WTC11 (cell line): ENCODE measurements around the gene FOXI1. TPM values are rescaled to one million over a fixed set of nuclear protein-coding genes. Genes with fewer than 3 reads are reported as not detected.

Source experiments
- ATAC-seq: fragments of 200-7000 bp; cut with Tn5 transposase; 2 replicates; pipeline ENCODE4 v1.10.0; 2021; ENCODE audit warnings: mild to moderate bottlenecking, moderate library complexity
- CTCF ChIA-PET: fragments of 300-600 bp; sonication (Branson Sonifier 250); formaldehyde crosslinking; loops from one replicate; lab custom pipeline; 2021; ENCODE audit warnings: antibody characterized with exemption; lab: Charles Lee
- POLR2A ChIA-PET: fragments of 350-600 bp; sonication (Branson Sonifier 250); formaldehyde crosslinking; loops from one replicate; lab custom pipeline; 2021; ENCODE audit warnings: antibody characterized with exemption; lab: Charles Lee
- DNase-seq: peaks from one replicate; pipeline ENCODE4 v3.0.0; 2021; ENCODE audit warnings: low spot score
- H3K27ac Mint-ChIP-seq: 2 replicates; pipeline ENCODE4 v1.8.0; 2021; ENCODE audit warnings: mixed read lengths
- H3K27me3 Mint-ChIP-seq: 2 replicates; pipeline ENCODE4 v1.8.0; 2021; ENCODE audit warnings: low read depth, mild to moderate bottlenecking, moderate library complexity, mixed read lengths
- H3K36me3 Mint-ChIP-seq: 2 replicates; pipeline ENCODE4 v1.8.0; 2021; ENCODE audit warnings: mixed read lengths
- H3K4me1 Mint-ChIP-seq: 2 replicates; pipeline ENCODE4 v1.8.0; 2022; ENCODE audit warnings: mixed read lengths
- H3K4me3 Mint-ChIP-seq: 2 replicates; pipeline ENCODE4 v1.8.0; 2021; ENCODE audit warnings: mild to moderate bottlenecking, moderate library complexity, mixed read lengths
- H3K9me3 Mint-ChIP-seq: 2 replicates; pipeline ENCODE4 v1.8.0; 2021; ENCODE audit warnings: mixed read lengths
- ATF1 ChIP-seq: sonication (generic); formaldehyde crosslinking; IDR thresholded peaks from 2 replicates; pipeline ENCODE4 v1.8.1; 2023; ENCODE audit warnings: mild to moderate bottlenecking, moderate library complexity, missing genetic modification reagents
- ATF3 ChIP-seq: sonication (generic); formaldehyde crosslinking; conservative IDR thresholded peaks from 2 replicates; pipeline ENCODE4 v1.8.1; 2022; ENCODE audit warnings: mild to moderate bottlenecking, missing genetic modification reagents
- ATF6 ChIP-seq: sonication (generic); formaldehyde crosslinking; IDR thresholded peaks from 2 replicates; pipeline ENCODE4 v1.8.1; 2023; ENCODE audit warnings: mild to moderate bottlenecking, missing genetic modification reagents
- E2F1 ChIP-seq: sonication (generic); formaldehyde crosslinking; IDR thresholded peaks from 2 replicates; pipeline ENCODE4 v1.8.0; 2022; ENCODE audit warnings: mild to moderate bottlenecking, missing genetic modification reagents
- EMX1 ChIP-seq: fragments of 250-450 bp; sonication (Bioruptor Pico); IDR thresholded peaks from 2 replicates; pipeline ENCODE4 v1.8.0; 2021; ENCODE audit warnings: mild to moderate bottlenecking
- ESRRA ChIP-seq: sonication (generic); formaldehyde crosslinking; IDR thresholded peaks from 2 replicates; pipeline ENCODE4 v1.8.1; 2022; ENCODE audit warnings: mild to moderate bottlenecking, missing genetic modification reagents, borderline replicate concordance
- HMGA2 ChIP-seq: fragments of 250-450 bp; sonication (Bioruptor Pico); IDR thresholded peaks from 2 replicates; pipeline ENCODE4 v1.4.0; 2021; ENCODE audit warnings: mild to moderate bottlenecking, moderate library complexity
- IRF1 ChIP-seq: sonication (generic); formaldehyde crosslinking; IDR thresholded peaks from 2 replicates; pipeline ENCODE4 v1.8.0; 2023; ENCODE audit warnings: missing genetic modification reagents
- JAZF1 ChIP-seq: fragments of 250-450 bp; sonication (Bioruptor Pico); IDR thresholded peaks from 2 replicates; pipeline ENCODE4 v1.9.0; 2021; ENCODE audit warnings: moderate library complexity, mild to moderate bottlenecking, inconsistent platforms
- MXD4 ChIP-seq: fragments of 250-450 bp; sonication (Bioruptor Pico); IDR thresholded peaks from 2 replicates; pipeline ENCODE4 v1.8.0; 2021; ENCODE audit warnings: mild to moderate bottlenecking, moderate library complexity, borderline replicate concordance
- NFYB ChIP-seq: sonication (generic); formaldehyde crosslinking; conservative IDR thresholded peaks from 2 replicates; pipeline ENCODE4 v1.8.0; 2022; ENCODE audit warnings: low read depth, missing genetic modification reagents
- NR1H2 ChIP-seq: sonication (generic); formaldehyde crosslinking; IDR thresholded peaks from 2 replicates; pipeline ENCODE4 v1.9.0; 2021; ENCODE audit warnings: mild to moderate bottlenecking, moderate library complexity, missing genetic modification reagents
- PRRX2 ChIP-seq: fragments of 250-450 bp; sonication (Bioruptor Pico); IDR thresholded peaks from 2 replicates; pipeline ENCODE4 v1.8.0; 2021; ENCODE audit warnings: mild to moderate bottlenecking
- SOX15 ChIP-seq: fragments of 250-450 bp; sonication (Bioruptor Pico); IDR thresholded peaks from 2 replicates; pipeline ENCODE4 v1.9.0; 2021; ENCODE audit warnings: mild to moderate bottlenecking
- SP1 ChIP-seq: sonication (generic); formaldehyde crosslinking; conservative IDR thresholded peaks from 2 replicates; pipeline ENCODE4 v1.8.1; 2022; ENCODE audit warnings: missing genetic modification reagents
- STAT6 ChIP-seq: sonication (generic); formaldehyde crosslinking; conservative IDR thresholded peaks from 2 replicates; pipeline ENCODE4 v1.8.1; 2023; ENCODE audit warnings: mild to moderate bottlenecking, low read depth, missing genetic modification reagents, moderate library complexity
- TCF7 ChIP-seq: sonication (generic); formaldehyde crosslinking; IDR thresholded peaks from 2 replicates; pipeline ENCODE4 v1.8.0; 2022; ENCODE audit warnings: mild to moderate bottlenecking, low read depth, missing genetic modification reagents, moderate library complexity
- TEAD4 ChIP-seq: sonication (generic); formaldehyde crosslinking; IDR thresholded peaks from 2 replicates; pipeline ENCODE4 v1.8.0; 2022; ENCODE audit warnings: mild to moderate bottlenecking, missing genetic modification reagents
- ZNF263 ChIP-seq: sonication (generic); formaldehyde crosslinking; IDR thresholded peaks from 2 replicates; pipeline ENCODE4 v1.8.1; 2022; ENCODE audit warnings: low read depth, mild to moderate bottlenecking, moderate library complexity, missing genetic modification reagents
- ZNF281 ChIP-seq: sonication (generic); formaldehyde crosslinking; IDR thresholded peaks from 2 replicates; pipeline ENCODE4 v1.8.0; 2023; ENCODE audit warnings: mild to moderate bottlenecking, missing genetic modification reagents
- ZNF396 ChIP-seq: fragments of 250-450 bp; sonication (Bioruptor Pico); IDR thresholded peaks from 2 replicates; pipeline ENCODE4 v1.8.0; 2021; ENCODE audit warnings: mild to moderate bottlenecking, moderate library complexity, borderline replicate concordance
- total RNA-seq: library from RNA; stranded (reverse); gene quantifications from 3 replicates; pipeline ENCODE4 v1.2.3, GENCODE V29; 2021

Gene FOXI1
- total RNA-seq, 1 experiment from 2014 or later = not detected

GRCh38 chr5:170057311-170057710 lies 48.4 kb upstream of the FOXI1 start:
- no peak overlapping the region for H3K27ac Mint-ChIP-seq
- no peaks in the 10 kb centered on the region for H3K36me3 Mint-ChIP-seq
- ChIA-PET POLR2A (no interaction called here), CTCF (interaction anchor here (0.6 to 1.9 kb wide), 2 partner anchors 77 to 197 kb away, joined by 4 to 6 read pairs; partner anchors contain the start of gene INSYN2B)
- no peaks in the 10 kb centered on the region for H3K4me1 Mint-ChIP-seq
- no peak for ATAC-seq
- H3K9me3 Mint-ChIP-seq = no peaks in the 10 kb centered on the region
- H3K4me3 Mint-ChIP-seq = no peak overlapping the region
- TF ChIP-seq ATF3 (no peak), ATF6 (no peak), ZNF281 (CRISPR knock-in tag) (no peak), MXD4 (CRISPR knock-in tag) (no peak), HMGA2 (CRISPR knock-in tag) (no peak), ATF1 (CRISPR knock-in tag) (no peak), ZNF396 (no peak), TEAD4 (CRISPR knock-in tag) (no peak), PRRX2 (CRISPR knock-in tag) (no peak), NFYB (CRISPR knock-in tag) (no peak), EMX1 (no peak)
- TF ChIP-seq, all 79 proteins: peak for 0
- no peaks in the 10 kb centered on the region; the same call in 1 of the 2 replicates for H3K27me3 Mint-ChIP-seq
- no peak for DNase-seq

- no peak for TF ChIP-seq SP1
- no peak for TF ChIP-seq ZNF263 (CRISPR knock-in tag)
- TF ChIP-seq STAT6 = no peak
- TF ChIP-seq TCF7 = no peak
- Mint-ChIP-seq H3K4me3 (no peak overlapping the region), H3K9me3 (no peaks in the 10 kb centered on the region), H3K4me1 (no peaks in the 10 kb centered on the region), H3K27ac (no peak overlapping the region), H3K36me3 (no peaks in the 10 kb centered on the region), H3K27me3 (no peaks in the 10 kb centered on the region)
- no peak for DNase-seq
- no peak for ATAC-seq
- ChIA-PET CTCF (interaction anchor here (1.9 kb wide), 1 partner anchor 79 kb away, joined by 6 read pairs; the partner anchor contains the start of gene INSYN2B), POLR2A (no interaction called here)
These were observed 46.5 kb upstream of the FOXI1 start for GRCh38 chr5:170059221-170059620.

- Mint-ChIP-seq H3K9me3 (no peaks in the 10 kb centered on the region), H3K27ac (no peak overlapping the region), H3K36me3 (no peaks in the 10 kb centered on the region), H3K4me1 (peaks cover 17% of the 10 kb centered on the region), H3K27me3 (no peaks in the 10 kb centered on the region), H3K4me3 (no peak overlapping the region)
- DNase-seq = no peak
- CTCF ChIA-PET = interaction anchor here (0.6 to 0.9 kb wide), 2 partner anchors 87 to 1992 kb away, joined by 3 read pairs; partner anchors contain the start of gene INSYN2B
- POLR2A ChIA-PET = no interaction called here
- no peak for ATAC-seq
- TF ChIP-seq ESRRA (CRISPR knock-in tag) (no peak), JAZF1 (no peak), EMX1 (no peak), E2F1 (CRISPR knock-in tag) (no peak), SOX15 (CRISPR knock-in tag) (no peak), STAT6 (no peak), IRF1 (no peak), NR1H2 (CRISPR knock-in tag) (no peak), ATF3 (no peak)
These were observed 38.5 kb upstream of the FOXI1 start for GRCh38 chr5:170067152-170067551.
